IPS DF 6.9 (cell line): Measurements from ENCODE around the gene STMP1.

Experiments used
- DNase-seq: peaks from one replicate; pipeline ENCODE4 v3.0.0-alpha.2; 2013; ENCODE audit warnings: low read depth, low spot score
- H3K27ac ChIP-seq: one replicate; pipeline ENCODE4 v1.5.1; 2013; ENCODE audit warnings: low read length, control low read depth
- H3K27me3 ChIP-seq: 2 replicates; pipeline ENCODE4 v1.6.1; 2013; ENCODE audit warnings: mild to moderate bottlenecking, low read length; ENCODE audit not compliant: control insufficient read depth, insufficient read depth
- H3K36me3 ChIP-seq: 2 replicates; pipeline ENCODE4 v1.6.1; 2013; ENCODE audit warnings: low read length; ENCODE audit not compliant: control insufficient read depth, insufficient read depth
- H3K4me1 ChIP-seq: 2 replicates; pipeline ENCODE4 v1.6.1; 2013; ENCODE audit warnings: low read length; ENCODE audit not compliant: control insufficient read depth, insufficient read depth
- H3K4me3 ChIP-seq: 2 replicates; pipeline ENCODE4 v1.5.1; 2013; ENCODE audit warnings: mild to moderate bottlenecking, low read length
- H3K9me3 ChIP-seq: 2 replicates; pipeline ENCODE4 v1.6.1; 2013; ENCODE audit warnings: low read length, inconsistent platforms; ENCODE audit not compliant: control insufficient read depth, insufficient read depth
- WGBS: extraction: QIAGEN DNeasy Blood & Tissue Kit; methylation state at CpG from one replicate; pipeline ENCODE4 v1.1.7; 2013; ENCODE audit warnings: mixed read lengths, missing lambda C conversion rate; ENCODE audit not compliant: insufficient read length, insufficient coverage; 5-methylcytosine and 5-hydroxymethylcytosine counted together

The STMP1 gene

DNA sequence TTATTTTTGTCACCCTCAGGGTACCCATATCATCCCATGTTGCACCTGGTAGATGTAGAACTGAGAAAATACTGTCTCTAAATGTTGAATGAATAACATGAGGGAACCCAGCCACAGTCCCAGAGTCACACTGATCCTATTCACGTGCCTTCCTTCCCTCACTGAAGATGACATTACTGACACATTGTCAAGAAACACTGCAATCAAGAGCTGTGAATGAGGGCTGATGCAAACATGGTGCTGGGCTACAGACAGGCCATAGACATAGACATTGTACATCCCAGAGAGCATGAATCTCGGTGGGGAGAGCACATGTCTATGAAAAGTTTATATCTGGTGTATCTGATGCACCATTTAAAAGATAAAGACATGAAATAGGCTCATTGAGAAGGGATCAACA lies 55.9 kb downstream of the STMP1 start:
- H3K4me1 ChIP-seq, result peaks cover 2% of the 10 kb centered on the region; the same call in 1 of the 2 replicates
- H3K27me3 ChIP-seq, result no peaks in the 10 kb centered on the region
- H3K36me3 ChIP-seq, result no peaks in the 10 kb centered on the region
- no peak overlapping the region for H3K27ac ChIP-seq
- no peaks in the 10 kb centered on the region for H3K9me3 ChIP-seq
- DNase-seq, result no peak
- H3K4me3 ChIP-seq, result no peak overlapping the region
- WGBS, result no CpG with 5 or more reads among the region's 2 CpGs

DNA sequence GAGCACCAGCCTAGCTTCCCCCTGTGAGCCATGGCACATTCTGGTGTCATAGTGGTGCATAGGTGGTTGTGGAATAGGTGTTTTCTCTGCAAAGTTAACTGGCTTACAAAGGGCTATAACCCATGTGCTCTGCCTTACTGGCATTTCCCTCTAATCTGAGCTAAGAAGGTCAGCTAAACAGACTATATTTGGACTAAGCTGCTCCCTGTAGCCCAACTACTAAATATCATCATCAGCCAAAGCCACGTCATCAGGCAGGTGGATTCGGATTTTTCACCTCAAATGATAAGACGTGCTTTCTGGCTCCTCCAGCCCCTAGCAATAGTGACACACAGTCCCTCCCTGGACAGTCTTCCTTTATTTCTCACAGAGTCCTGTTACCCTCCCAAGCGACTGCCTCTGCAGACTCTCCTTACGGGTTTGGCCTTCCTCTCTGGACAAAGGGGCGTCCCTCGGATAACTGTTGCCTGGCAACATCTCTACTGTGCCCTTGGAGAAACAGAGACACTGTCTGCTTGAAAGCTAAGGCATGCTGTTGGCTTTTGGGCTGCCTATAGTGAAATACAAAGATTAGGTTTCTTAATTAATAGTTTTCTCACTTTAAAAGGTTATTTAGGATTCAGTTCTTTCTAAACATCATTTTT lies 56.6 kb downstream of the STMP1 start:
- Histone ChIP-seq H3K4me1 (peaks cover 2% of the 10 kb centered on the region; the same call in 1 of the 2 replicates), H3K27me3 (no peaks in the 10 kb centered on the region), H3K4me3 (no peak overlapping the region), H3K27ac (no peak overlapping the region), H3K9me3 (no peaks in the 10 kb centered on the region), H3K36me3 (no peaks in the 10 kb centered on the region)
- no peak for DNase-seq
- no CpG with 5 or more reads among the region's 7 CpGs for WGBS

DNA sequence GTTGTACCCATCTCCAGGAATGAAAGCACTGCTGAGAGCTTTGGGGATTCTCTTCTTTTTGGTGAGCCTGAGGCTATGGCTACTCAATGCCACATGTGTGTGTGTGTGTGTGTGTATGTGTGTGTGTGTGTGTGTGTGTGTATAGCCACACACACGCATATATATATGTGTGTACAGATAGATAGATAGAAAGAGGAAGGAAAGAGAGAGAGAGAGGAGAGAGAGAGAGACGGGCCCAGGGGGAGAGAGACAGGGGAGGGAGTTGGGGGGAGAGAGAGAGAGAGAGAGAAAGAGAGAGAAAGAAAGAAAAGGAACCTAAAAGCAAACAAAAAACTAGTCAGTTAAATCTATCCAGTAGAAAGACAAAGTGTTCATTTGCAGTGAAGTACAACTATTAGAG lies 57.4 kb downstream of the STMP1 start:
- H3K27ac ChIP-seq, result no peak overlapping the region
- no peaks in the 10 kb centered on the region for H3K9me3 ChIP-seq
- DNase-seq, result no peak
- WGBS, result no CpG with 5 or more reads among the region's 2 CpGs
- H3K36me3 ChIP-seq, result no peaks in the 10 kb centered on the region
- H3K4me3 ChIP-seq, result no peak overlapping the region
- no peaks in the 10 kb centered on the region for H3K4me1 ChIP-seq
- no peaks in the 10 kb centered on the region for H3K27me3 ChIP-seq

DNA sequence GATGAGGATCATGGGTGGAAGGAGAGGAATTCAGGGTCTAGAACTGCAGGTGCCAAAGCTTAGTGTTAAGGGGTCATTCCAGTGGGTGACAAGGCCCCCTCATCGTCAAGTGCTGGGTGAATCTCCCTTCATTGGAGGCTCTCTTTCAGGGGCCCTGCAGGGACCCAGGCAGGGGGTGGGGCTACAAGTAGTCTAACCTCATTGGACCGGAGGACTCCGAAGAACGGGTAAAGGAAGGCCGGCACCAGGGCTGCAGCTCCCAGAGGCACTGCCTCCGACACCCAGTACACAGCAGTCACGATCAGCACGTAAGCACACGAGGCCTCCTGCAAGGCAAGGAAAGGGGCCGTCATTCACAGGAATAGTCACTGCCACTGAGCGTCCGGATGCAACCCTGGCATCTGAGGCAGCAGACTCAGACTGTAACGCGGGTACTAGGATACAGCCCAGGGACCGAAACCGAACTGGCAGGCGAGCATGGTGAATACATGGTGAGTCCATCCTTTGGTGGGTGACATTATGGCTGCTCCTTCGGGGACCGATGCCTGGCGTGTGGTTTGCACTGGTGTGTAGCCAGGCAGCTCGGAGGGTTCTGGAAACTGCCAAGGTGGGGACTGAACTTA lies 59.0 kb downstream of the STMP1 start:
- DNase-seq, result no peak
- WGBS, result no CpG with 5 or more reads among the region's 21 CpGs
- no peak overlapping the region for H3K27ac ChIP-seq
- H3K4me3 ChIP-seq, result no peak overlapping the region
- H3K27me3 ChIP-seq, result no peaks in the 10 kb centered on the region
- no peaks in the 10 kb centered on the region for H3K4me1 ChIP-seq
- no peaks in the 10 kb centered on the region for H3K9me3 ChIP-seq
- no peaks in the 10 kb centered on the region for H3K36me3 ChIP-seq

DNA sequence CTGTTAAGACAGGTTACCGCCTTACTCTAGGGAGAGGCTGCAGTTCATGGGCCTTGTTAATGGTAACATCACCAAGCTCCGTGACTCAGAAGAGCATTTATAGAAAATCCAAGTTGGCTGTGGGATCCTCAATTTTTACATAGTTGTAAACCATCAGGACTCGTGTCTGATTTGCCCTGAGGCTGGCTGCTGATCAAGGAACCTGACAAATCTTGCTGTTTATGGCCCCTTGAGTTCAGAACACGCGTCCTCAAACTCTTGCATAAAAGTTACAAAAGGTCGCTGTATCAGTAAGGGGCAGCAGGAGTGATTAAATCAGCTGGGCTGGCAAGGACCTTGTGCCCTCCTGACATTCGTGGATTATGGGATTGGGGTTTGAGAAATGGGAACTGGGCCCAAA lies 61.1 kb downstream of the STMP1 start:
- Histone ChIP-seq H3K9me3 (no peaks in the 10 kb centered on the region), H3K4me1 (no peaks in the 10 kb centered on the region), H3K27ac (no peak overlapping the region), H3K27me3 (no peaks in the 10 kb centered on the region), H3K36me3 (no peaks in the 10 kb centered on the region), H3K4me3 (no peak overlapping the region)
- no peak for DNase-seq
- no CpG with 5 or more reads among the region's 7 CpGs for WGBS
